Measurements from ENCODE around the gene ATP6V0E2.

ATP6V0E2 gene

GRCh38 chr7:149864751-149865150 lies 9.0 kb upstream of the ATP6V0E2 start:
- DNase-seq: no peak

- DNase-seq: no peak
Measured at GRCh38 chr7:149865437-149865836, 8.3 kb upstream of the ATP6V0E2 start.

GRCh38 chr7:149866139-149866778 lies 7.5 kb upstream of the ATP6V0E2 start:
- DNase-seq: no peak

- no peak for DNase-seq
Measured at GRCh38 chr7:149866779-149867447, 6.9 kb upstream of the ATP6V0E2 start.

GRCh38 chr7:149867762-149868622 lies 5.8 kb upstream of the ATP6V0E2 start:
- DNase-seq: no peak

GRCh38 chr7:149868623-149869290 lies 5.0 kb upstream of the ATP6V0E2 start:
- no peak for DNase-seq

GRCh38 chr7:149869291-149869650 lies 4.5 kb upstream of the ATP6V0E2 start:
- no peak for DNase-seq

- no peak for DNase-seq
Measured at GRCh38 chr7:149869867-149870266, 3.9 kb upstream of the ATP6V0E2 start.

- DNase-seq: no peak
Measured at GRCh38 chr7:149870274-149870673, 3.5 kb upstream of the ATP6V0E2 start.

GRCh38 chr7:149870701-149871483 lies 2.9 kb upstream of the ATP6V0E2 start:
- no peak for DNase-seq

- DNase-seq: no peak
Measured at GRCh38 chr7:149871576-149871975, 2.2 kb upstream of the ATP6V0E2 start.

- DNase-seq: no peak
Measured at GRCh38 chr7:149872419-149873073, 1.2 kb upstream of the ATP6V0E2 start.

- DNase-seq: no peak
Measured at GRCh38 chr7:149873970-149874643, 338 bp downstream of the ATP6V0E2 start.

GRCh38 chr7:149874644-149875028 lies 867 bp downstream of the ATP6V0E2 start:
- no peak for DNase-seq

GRCh38 chr7:149875396-149875795 lies 1.6 kb downstream of the ATP6V0E2 start:
- no peak for DNase-seq

- DNase-seq: no peak
Measured at GRCh38 chr7:149877890-149878522, 4.2 kb downstream of the ATP6V0E2 start.

- no peak for DNase-seq
Measured at GRCh38 chr7:149878523-149878921, 4.8 kb downstream of the ATP6V0E2 start.

GRCh38 chr7:149879271-149879743 lies 5.5 kb downstream of the ATP6V0E2 start:
- no peak for DNase-seq

GRCh38 chr7:149879766-149880637 lies 6.2 kb downstream of the ATP6V0E2 start:
- no peak for DNase-seq

Measured in KG1 (cell line).